Tibial nerve (tissue), 4 donors: ENCODE data around the gene SUDS3.

Experiments
- EP300 ChIP-seq, 2 donors: sonication (generic); formaldehyde crosslinking; IDR thresholded peaks; one replicate each; pipeline ENCODE4 v1.6.1; 2017; ENCODE audit warnings: antibody characterized with exemption in 2 of 2, mild to moderate bottlenecking in 1 of 2
- TF ChIP-seq, protein P1 (sequence below), 5 experiments: fragments of 200-600 bp in 3 of 5; fragments of 450-650 bp in 2 of 5; sonication (generic) in 3 of 5; IDR thresholded peaks; one replicate each; pipeline ENCODE4 v1.5.1; 2016 to 2019; ENCODE audit warnings: antibody characterized with exemption in 5 of 5, mild to moderate bottlenecking in 3 of 5, moderate library complexity in 2 of 5

- TF ChIP-seq, protein P1, sequence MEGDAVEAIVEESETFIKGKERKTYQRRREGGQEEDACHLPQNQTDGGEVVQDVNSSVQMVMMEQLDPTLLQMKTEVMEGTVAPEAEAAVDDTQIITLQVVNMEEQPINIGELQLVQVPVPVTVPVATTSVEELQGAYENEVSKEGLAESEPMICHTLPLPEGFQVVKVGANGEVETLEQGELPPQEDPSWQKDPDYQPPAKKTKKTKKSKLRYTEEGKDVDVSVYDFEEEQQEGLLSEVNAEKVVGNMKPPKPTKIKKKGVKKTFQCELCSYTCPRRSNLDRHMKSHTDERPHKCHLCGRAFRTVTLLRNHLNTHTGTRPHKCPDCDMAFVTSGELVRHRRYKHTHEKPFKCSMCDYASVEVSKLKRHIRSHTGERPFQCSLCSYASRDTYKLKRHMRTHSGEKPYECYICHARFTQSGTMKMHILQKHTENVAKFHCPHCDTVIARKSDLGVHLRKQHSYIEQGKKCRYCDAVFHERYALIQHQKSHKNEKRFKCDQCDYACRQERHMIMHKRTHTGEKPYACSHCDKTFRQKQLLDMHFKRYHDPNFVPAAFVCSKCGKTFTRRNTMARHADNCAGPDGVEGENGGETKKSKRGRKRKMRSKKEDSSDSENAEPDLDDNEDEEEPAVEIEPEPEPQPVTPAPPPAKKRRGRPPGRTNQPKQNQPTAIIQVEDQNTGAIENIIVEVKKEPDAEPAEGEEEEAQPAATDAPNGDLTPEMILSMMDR (IDR thresholded peaks at IDR 0.05), result no peak
- no peak for TF ChIP-seq EP300 (IDR thresholded peaks at IDR 0.05)
These were observed 43.8 kb upstream of the SUDS3 start for GRCh38 chr12:118332511-118332910.
